Tibial nerve (tissue), 4 donors: ENCODE data around the gene ZSWIM7. TPM values are rescaled to one million over a fixed set of nuclear protein-coding genes. Genes with fewer than 3 reads are reported as not detected.

Experiments used
- DNase-seq, 2 donors: peaks; one replicate each; pipeline ENCODE4 v3.0.0-alpha.2; 2019; ENCODE audit warnings: low spot score in 2 of 2
- H3K27ac ChIP-seq, 4 donors: fragments of 200-600 bp; sonication (generic) in 3 of 4; one replicate each; pipeline ENCODE4 v1.5.1; 2017 to 2019; ENCODE audit warnings: mild to moderate bottlenecking in 1 of 4
- H3K27me3 ChIP-seq, 2 donors: fragments of 200-600 bp; sonication (generic) in 1 of 2; one replicate each; pipeline versions ENCODE4 v1.5.1 to v1.6.0; 2017 to 2019
- H3K36me3 ChIP-seq, 3 donors: fragments of 200-600 bp; sonication (generic); one replicate each; pipeline ENCODE4 v1.5.1; 2018 to 2019
- H3K4me1 ChIP-seq, 4 donors: fragments of 200-600 bp; sonication (generic) in 3 of 4; one replicate each; pipeline ENCODE4 v1.5.1; 2017 to 2019
- H3K4me3 ChIP-seq, 4 donors: fragments of 200-600 bp; sonication (generic) in 3 of 4; one replicate each; pipeline ENCODE4 v1.5.1; 2017 to 2019; ENCODE audit warnings: mild to moderate bottlenecking in 1 of 4, moderate library complexity in 1 of 4
- H3K9me3 ChIP-seq, 4 donors: fragments of 200-600 bp; sonication (generic) in 3 of 4; one replicate each; pipeline ENCODE4 v1.5.1; 2017 to 2019
- CTCF ChIP-seq, 5 experiments: fragments of 200-600 bp in 3 of 5; fragments of 450-650 bp in 2 of 5; sonication (generic) in 3 of 5; IDR thresholded peaks; one replicate each; pipeline ENCODE4 v1.5.1; 2016 to 2019; ENCODE audit warnings: antibody characterized with exemption in 5 of 5, mild to moderate bottlenecking in 3 of 5, moderate library complexity in 2 of 5
- EP300 ChIP-seq, 2 donors: sonication (generic); formaldehyde crosslinking; IDR thresholded peaks; one replicate each; pipeline ENCODE4 v1.6.1; 2017; ENCODE audit warnings: antibody characterized with exemption in 2 of 2, mild to moderate bottlenecking in 1 of 2
- POLR2A ChIP-seq, 2 donors: fragments of 450-650 bp; IDR thresholded peaks; one replicate each; pipeline ENCODE4 v1.6.1; 2017; ENCODE audit warnings: antibody characterized with exemption in 2 of 2, mild to moderate bottlenecking in 2 of 2, moderate library complexity in 2 of 2
- WGBS, 2 donors: methylation state at CpG; one replicate each; pipeline ENCODE4 v1.1.5; 2018; 5-methylcytosine and 5-hydroxymethylcytosine counted together
- total RNA-seq, 4 donors: library from RNA; depleted of rRNA; stranded (reverse); fragments of >200 nt; gene quantifications; one replicate each; pipeline ENCODE4 v1.1.0, GENCODE V29; 2016

Gene ZSWIM7
- total RNA-seq, 4 donors from 2014 or later, result 7.0 to 31.2 (median 17.4) TPM

GRCh38 chr17:15928286-15928785 is 71.2 kb downstream of the ZSWIM7 start:
- Histone ChIP-seq H3K36me3 (no peaks in the 10 kb centered on the region), H3K9me3 (no peaks in the 10 kb centered on the region), H3K4me3 (no peak overlapping the region), H3K4me1 (no peaks in the 10 kb centered on the region), H3K27me3 (no peaks in the 10 kb centered on the region), H3K27ac (no peak overlapping the region)
- 61 to 75% methylated on average over 9 of the region's 9 CpGs for WGBS, 2 donors
- no peak for DNase-seq
- TF ChIP-seq CTCF (IDR thresholded peaks at IDR 0.05), result no peak
- TF ChIP-seq EP300 (IDR thresholded peaks at IDR 0.05), result no peak
- no peak for TF ChIP-seq POLR2A (IDR thresholded peaks at IDR 0.05)

Other genes starting within 250 kb of the ZSWIM7 start
- 1 to 10 TPM in 2 of 4 donors, under 1 TPM in 1, not detected in 1; 0.59 to 3.6 (median 1.1) TPM for gene ADORA2B, start 54.6 kb downstream of the ZSWIM7 start, total RNA-seq
- gene TTC19, start 120 bp upstream of the ZSWIM7 start, total RNA-seq, result 100 to 1,000 TPM in 3 of 4 donors, 10 to 100 TPM in 1; 88.3 to 152 (median 124) TPM
- 100 to 1,000 TPM; 115 to 248 (median 169) TPM for gene NCOR1, start 215.8 kb upstream of the ZSWIM7 start, total RNA-seq
- gene PIGL, start 217.5 kb upstream of the ZSWIM7 start, total RNA-seq, result 10 to 100 TPM; 42.4 to 87.6 (median 66.1) TPM